Fibroblast of lung (primary cell): ENCODE data around the gene SMCO3. TPM values are rescaled to one million over a fixed set of nuclear protein-coding genes. Genes with fewer than 3 reads are reported as not detected.

Experiments
- DNase-seq, 2 donors: peaks; one replicate each; pipeline versions ENCODE4 v3.0.0 to v3.0.0-alpha.2; 2010; ENCODE audit warnings: low read depth in 2 of 2
- H2AFZ ChIP-seq: 2 replicates; pipeline ENCODE4 v1.5.1; 2012; ENCODE audit warnings: low read length, control low read depth, inconsistent platforms
- H3K27ac ChIP-seq: 2 replicates; pipeline ENCODE4 v1.5.1; 2011; ENCODE audit warnings: low read length, control low read depth; ENCODE audit not compliant: insufficient read depth
- H3K27me3 ChIP-seq: 2 replicates; pipeline ENCODE4 v1.5.1; 2011; ENCODE audit warnings: mild to moderate bottlenecking, low read length; ENCODE audit not compliant: control insufficient read depth, insufficient read depth
- H3K36me3 ChIP-seq: 2 replicates; pipeline ENCODE4 v1.5.1; 2011; ENCODE audit warnings: low read length; ENCODE audit not compliant: control insufficient read depth, insufficient read depth
- H3K4me1 ChIP-seq: 2 replicates; pipeline ENCODE4 v1.5.1; 2011; ENCODE audit warnings: low read length; ENCODE audit not compliant: control insufficient read depth, insufficient read depth; ENCODE audit errors: extremely low read depth
- H3K4me2 ChIP-seq: 2 replicates; pipeline ENCODE4 v1.5.1; 2011; ENCODE audit warnings: low read length, control low read depth; ENCODE audit not compliant: insufficient read depth; ENCODE audit errors: extremely low read depth
- H3K4me3 ChIP-seq, 4 experiments: fragments of 200-600 bp in 1 of 4; sonication (generic) in 1 of 4; replicated peaks in 1 of 4; 2 replicates each; pipeline ENCODE4 v1.5.1; 2011 to 2016; ENCODE audit warnings: low read length in 4 of 4, low read depth in 3 of 4, mild to moderate bottlenecking in 3 of 4, control low read depth in 2 of 4, inconsistent platforms in 1 of 4, mixed read lengths in 1 of 4; ENCODE audit not compliant: insufficient read depth in 1 of 4; ENCODE audit errors: control extremely low read depth in 1 of 4
- H3K79me2 ChIP-seq: 2 replicates; pipeline ENCODE4 v1.5.1; 2012; ENCODE audit warnings: mild to moderate bottlenecking, low read length, inconsistent platforms; ENCODE audit not compliant: control insufficient read depth, insufficient read depth
- H3K9ac ChIP-seq: 2 replicates; pipeline ENCODE4 v1.5.1; 2011; ENCODE audit warnings: mild to moderate bottlenecking, low read length, control low read depth; ENCODE audit not compliant: insufficient read depth
- H3K9me3 ChIP-seq: 2 replicates; pipeline ENCODE4 v1.5.1; 2012; ENCODE audit warnings: low read depth, low read length; ENCODE audit not compliant: control insufficient read depth, insufficient read depth
- H4K20me1 ChIP-seq: 2 replicates; pipeline ENCODE4 v1.5.1; 2011; ENCODE audit warnings: low read length; ENCODE audit not compliant: control insufficient read depth, insufficient read depth; ENCODE audit errors: extremely low read depth
- EZH2 ChIP-seq: IDR thresholded peaks from 2 replicates; pipeline ENCODE4 v1.5.1; 2012; ENCODE audit warnings: low read length, control low read depth, mild to moderate bottlenecking; ENCODE audit errors: missing control alignments
- polyA plus RNA-seq, 2 donors: library from polyadenylated mRNA; depleted of rRNA in 1 of 2; stranded (reverse) in 1 of 2; unstranded in 1 of 2; fragments of >200 nt; gene quantifications; 2 replicates each; pipeline ENCODE4 v1.2.1, GENCODE V29; 2011 to 2012; ENCODE audit warnings: missing spikeins in 1 of 2
- total RNA-seq: library from RNA; depleted of rRNA; stranded (reverse); fragments of >200 nt; gene quantifications from 2 replicates; pipeline ENCODE4 v1.2.1, GENCODE V29; 2014
- TF ChIP-seq, protein P1 (sequence below), 2 donors: IDR thresholded peaks in 1 of 2; conservative IDR thresholded peaks in 1 of 2; 1 replicate in 1 of 2; 2 replicates in 1 of 2; pipeline ENCODE4 v1.5.1; 2011 to 2012; ENCODE audit warnings: low read length in 2 of 2, control low read depth in 1 of 2, inconsistent platforms in 1 of 2, low read depth in 1 of 2, mild to moderate bottlenecking in 1 of 2

SMCO3 gene
- total and polyA plus RNA-seq, 2 donors (not counting 1 experiment from before 2014, with no cell fraction given): 0.16 to 0.17 TPM

DNA sequence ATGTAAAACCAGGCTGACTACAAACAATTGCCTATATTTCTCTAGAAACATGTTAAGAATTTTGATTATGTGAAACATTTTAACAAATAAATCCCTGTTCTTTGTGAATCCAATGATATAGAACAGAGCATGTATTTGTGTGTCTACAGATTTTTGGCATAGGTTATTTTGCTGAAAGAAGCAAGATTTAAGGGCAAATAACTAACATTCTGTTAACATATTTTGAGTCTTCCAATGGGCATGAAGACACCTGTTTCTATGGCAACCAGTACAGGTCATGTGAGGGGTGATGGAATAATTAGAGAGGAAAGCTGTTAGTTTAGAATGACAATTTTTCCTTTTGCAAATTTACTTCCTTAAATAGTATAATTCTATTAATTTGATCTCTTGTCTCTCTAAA lies 20.5 kb upstream of the SMCO3 start:
- no peaks in the 10 kb centered on the region for H3K36me3 ChIP-seq
- no peak overlapping the region for H3K4me3 ChIP-seq
- H3K79me2 ChIP-seq: no peaks in the 10 kb centered on the region
- H2AFZ ChIP-seq: no peak overlapping the region
- H3K4me1 ChIP-seq: peaks cover 12% of the 10 kb centered on the region
- no peak for DNase-seq
- H3K9me3 ChIP-seq: no peaks in the 10 kb centered on the region
- TF ChIP-seq, protein P1, sequence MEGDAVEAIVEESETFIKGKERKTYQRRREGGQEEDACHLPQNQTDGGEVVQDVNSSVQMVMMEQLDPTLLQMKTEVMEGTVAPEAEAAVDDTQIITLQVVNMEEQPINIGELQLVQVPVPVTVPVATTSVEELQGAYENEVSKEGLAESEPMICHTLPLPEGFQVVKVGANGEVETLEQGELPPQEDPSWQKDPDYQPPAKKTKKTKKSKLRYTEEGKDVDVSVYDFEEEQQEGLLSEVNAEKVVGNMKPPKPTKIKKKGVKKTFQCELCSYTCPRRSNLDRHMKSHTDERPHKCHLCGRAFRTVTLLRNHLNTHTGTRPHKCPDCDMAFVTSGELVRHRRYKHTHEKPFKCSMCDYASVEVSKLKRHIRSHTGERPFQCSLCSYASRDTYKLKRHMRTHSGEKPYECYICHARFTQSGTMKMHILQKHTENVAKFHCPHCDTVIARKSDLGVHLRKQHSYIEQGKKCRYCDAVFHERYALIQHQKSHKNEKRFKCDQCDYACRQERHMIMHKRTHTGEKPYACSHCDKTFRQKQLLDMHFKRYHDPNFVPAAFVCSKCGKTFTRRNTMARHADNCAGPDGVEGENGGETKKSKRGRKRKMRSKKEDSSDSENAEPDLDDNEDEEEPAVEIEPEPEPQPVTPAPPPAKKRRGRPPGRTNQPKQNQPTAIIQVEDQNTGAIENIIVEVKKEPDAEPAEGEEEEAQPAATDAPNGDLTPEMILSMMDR (conservative IDR thresholded peaks at IDR 0.05 in 1 of 2, IDR thresholded peaks at IDR 0.05 in 1 of 2; ENCODE audit: low read depth in 1 of 2, low read length in 2 of 2): no peak
- TF ChIP-seq EZH2: no peak
- no peaks in the 10 kb centered on the region for H3K27me3 ChIP-seq
- peak overlapping the region; percentile 8 for H3K4me2 ChIP-seq
- H4K20me1 ChIP-seq: no peaks in the 10 kb centered on the region
- no peak overlapping the region for H3K9ac ChIP-seq
- no peak overlapping the region for H3K27ac ChIP-seq

DNA sequence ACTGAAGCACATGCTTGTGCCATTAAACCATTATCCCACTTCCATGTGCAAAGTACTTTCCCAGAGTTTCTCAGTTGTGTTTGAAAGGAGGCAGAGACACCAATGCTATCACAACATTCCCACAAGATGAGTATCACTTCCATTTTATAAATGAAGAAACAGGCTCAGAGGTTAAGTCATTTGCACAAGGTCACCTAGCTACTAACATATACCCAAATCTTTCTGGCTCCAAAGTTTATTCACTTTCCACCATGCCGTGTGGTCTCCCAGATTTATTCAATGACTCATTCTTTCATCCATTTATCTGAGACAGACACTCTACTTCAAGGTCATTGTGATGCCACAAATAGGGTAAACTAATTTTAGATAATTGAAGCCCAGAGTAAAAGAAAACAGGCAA lies 20.0 kb upstream of the SMCO3 start:
- Histone ChIP-seq H3K9me3 (no peaks in the 10 kb centered on the region), H3K27ac (no peak overlapping the region), H3K36me3 (no peaks in the 10 kb centered on the region), H3K79me2 (no peaks in the 10 kb centered on the region), H3K9ac (no peak overlapping the region), H4K20me1 (no peaks in the 10 kb centered on the region), H3K4me3 (no peak overlapping the region), H3K4me2 (peak overlapping the region; percentile 3), H3K4me1 (peaks cover 12% of the 10 kb centered on the region), H3K27me3 (no peaks in the 10 kb centered on the region), H2AFZ (no peak overlapping the region)
- peak; percentile 31 to 64 for DNase-seq
- TF ChIP-seq EZH2: no peak
- TF ChIP-seq, protein P1 (conservative IDR thresholded peaks at IDR 0.05 in 1 of 2, IDR thresholded peaks at IDR 0.05 in 1 of 2; ENCODE audit: low read depth in 1 of 2, low read length in 2 of 2): no peak

DNA sequence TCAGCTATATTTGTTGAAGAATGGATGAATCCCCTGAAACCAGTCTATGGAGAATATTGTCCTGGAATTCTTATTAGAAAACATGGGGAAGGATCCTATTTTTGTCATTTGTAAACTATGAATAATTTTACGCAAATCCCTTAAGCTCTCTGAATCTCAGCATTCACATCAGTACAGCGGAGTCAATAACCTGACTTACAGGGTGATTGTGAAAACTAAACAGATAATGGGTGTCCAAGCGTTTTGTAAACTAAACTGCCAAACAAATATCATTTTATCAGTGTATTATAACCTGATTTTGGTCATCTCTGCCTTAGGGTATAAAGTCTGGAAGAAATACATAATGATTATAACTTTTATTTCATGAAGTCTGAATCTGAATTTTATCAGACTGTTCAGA lies 19.4 kb upstream of the SMCO3 start:
- no peaks in the 10 kb centered on the region for H4K20me1 ChIP-seq
- H3K27ac ChIP-seq: no peak overlapping the region
- TF ChIP-seq EZH2: no peak
- TF ChIP-seq, protein P1 (conservative IDR thresholded peaks at IDR 0.05 in 1 of 2, IDR thresholded peaks at IDR 0.05 in 1 of 2; ENCODE audit: low read depth in 1 of 2, low read length in 2 of 2): no peak
- no peaks in the 10 kb centered on the region for H3K36me3 ChIP-seq
- no peaks in the 10 kb centered on the region for H3K79me2 ChIP-seq
- H3K9ac ChIP-seq: no peak overlapping the region
- H3K4me3 ChIP-seq: no peak overlapping the region
- H3K4me1 ChIP-seq: peaks cover 12% of the 10 kb centered on the region
- H3K27me3 ChIP-seq: no peaks in the 10 kb centered on the region
- H2AFZ ChIP-seq: no peak overlapping the region
- DNase-seq: no peak
- no peak overlapping the region for H3K4me2 ChIP-seq
- H3K9me3 ChIP-seq: no peaks in the 10 kb centered on the region
